GM23248 (cell line): ENCODE data around the gene DIP2C.

Source experiments
- EZH2 ChIP-seq: fragments of 200-600 bp; sonication (generic); IDR thresholded peaks from 2 replicates; pipeline ENCODE4 v1.6.1; 2018; ENCODE audit warnings: antibody characterized with exemption, mild to moderate bottlenecking; ENCODE audit not compliant: insufficient read depth, poor library complexity, severe bottlenecking
- EZH2phosphoT487 ChIP-seq: fragments of 200-600 bp; sonication (generic); IDR thresholded peaks from 2 replicates; pipeline ENCODE4 v1.6.1; 2018; ENCODE audit warnings: antibody characterized with exemption, moderate library complexity, mild to moderate bottlenecking, low read depth; ENCODE audit not compliant: insufficient read depth

- no peak for TF ChIP-seq EZH2
- no peak for TF ChIP-seq EZH2phosphoT487
These were observed 336.8 kb downstream of the DIP2C start for GRCh38 chr10:352476-353235.
